AG08396 (cell line): ENCODE results near the gene MUC2.
"Not testable (repeated sequence)": the region's sequence is repeated elsewhere in the genome, so short reads cannot be mapped to it uniquely, and the experiment has no call there.

Experiments
- DNase-seq: peaks from one replicate; pipeline ENCODE4 v3.0.0; 2012; ENCODE audit warnings: low spot score, mixed read lengths

MUC2 gene

GRCh38 chr11:1106387-1106786 lies 31.7 kb downstream of the MUC2 start:
- no peak for DNase-seq

DNA sequence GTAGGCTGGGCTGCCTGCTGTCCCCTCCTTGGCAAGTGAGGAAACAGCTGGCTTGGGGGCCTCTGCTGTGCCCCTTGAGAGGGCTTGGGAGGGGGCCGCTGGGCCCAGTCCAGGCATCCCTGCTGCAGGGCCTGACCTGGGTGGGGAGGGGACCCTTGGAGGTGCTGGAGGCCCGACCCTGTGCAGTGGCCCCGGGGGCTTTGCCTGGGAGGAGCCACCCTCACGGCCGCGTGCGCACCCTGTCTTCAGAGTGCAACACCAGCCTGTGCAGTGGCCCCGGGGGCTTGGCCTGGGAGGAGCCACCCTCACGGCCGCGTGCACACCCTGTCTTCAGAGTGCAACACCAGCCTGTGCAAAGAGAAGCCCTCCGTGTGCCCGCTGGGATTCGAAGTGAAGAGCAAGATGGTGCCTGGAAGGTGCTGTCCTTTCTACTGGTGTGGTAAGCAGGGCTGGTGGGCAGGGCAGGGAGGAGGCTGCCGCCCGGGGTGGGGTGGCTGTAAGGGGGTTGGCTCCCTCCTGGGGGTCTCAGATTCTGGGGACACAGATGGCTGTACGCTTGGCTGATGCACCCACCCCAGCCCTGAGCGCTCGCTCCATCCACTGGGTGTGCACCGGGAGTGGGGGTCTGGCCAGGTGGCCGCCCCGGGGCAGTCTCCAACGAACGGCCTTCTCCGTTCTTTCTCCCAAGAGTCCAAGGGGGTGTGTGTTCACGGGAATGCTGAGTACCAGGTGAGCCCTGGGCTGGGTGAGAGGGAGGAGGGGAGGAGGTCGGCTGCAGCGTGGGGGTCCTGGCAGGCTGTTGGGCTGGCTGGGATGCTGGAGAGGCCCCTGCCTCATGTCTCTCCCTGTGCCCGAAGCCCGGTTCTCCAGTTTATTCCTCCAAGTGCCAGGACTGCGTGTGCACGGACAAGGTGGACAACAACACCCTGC lies 32.9 kb downstream of the MUC2 start:
- no peak for DNase-seq

GRCh38 chr11:1108246-1108900 lies 33.7 kb downstream of the MUC2 start:
- DNase-seq, result no peak

- no peak for DNase-seq
Measured at GRCh38 chr11:1109101-1109917, 34.6 kb downstream of the MUC2 start.

- DNase-seq, result no peak
Measured at GRCh38 chr11:1109918-1110705, 35.4 kb downstream of the MUC2 start.

- no peak for DNase-seq
Measured at GRCh38 chr11:1111545-1112212, 37.0 kb downstream of the MUC2 start.

GRCh38 chr11:1112351-1113191 lies 37.9 kb downstream of the MUC2 start:
- no peak for DNase-seq

DNA sequence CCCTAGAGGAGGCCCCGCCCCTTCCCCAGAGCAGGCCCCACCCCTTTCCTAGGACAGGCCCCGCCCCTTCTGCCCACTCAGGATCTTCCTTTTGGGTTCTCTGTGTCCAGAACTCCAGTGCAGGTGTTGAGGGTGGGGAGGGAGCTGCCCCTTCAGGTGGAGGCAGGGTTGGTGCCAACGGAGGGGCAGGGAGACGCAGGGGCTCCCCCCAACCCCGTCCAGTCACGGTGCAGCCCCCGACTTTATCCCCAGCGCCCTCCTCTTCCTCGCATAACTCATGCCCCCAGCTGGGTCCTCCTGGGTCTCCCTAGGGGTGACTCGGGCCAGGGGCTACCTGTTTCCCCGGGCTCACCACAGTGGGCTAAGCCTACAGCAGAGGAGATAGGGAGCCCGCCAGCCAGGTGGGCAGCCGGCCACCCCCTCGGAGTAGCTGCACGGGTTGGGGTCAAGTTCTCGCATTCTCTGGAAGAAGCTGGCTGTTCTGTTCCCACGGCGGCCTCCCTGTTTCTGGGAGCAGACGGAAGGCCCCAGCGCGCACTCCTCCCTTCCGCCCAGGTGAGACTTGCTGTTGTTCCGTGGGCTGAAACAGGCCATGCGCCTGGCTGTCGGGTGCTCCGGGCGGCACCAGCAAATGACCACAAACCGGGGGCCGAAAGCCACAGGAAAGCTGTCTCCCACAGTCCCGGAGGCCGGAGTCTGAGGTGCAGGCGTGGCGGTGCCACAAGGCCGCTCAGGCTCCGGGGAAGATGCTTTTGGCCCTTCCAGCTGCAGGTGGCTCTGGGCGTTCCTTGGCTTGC lies 38.9 kb downstream of the MUC2 start:
- no peak for DNase-seq

DNA sequence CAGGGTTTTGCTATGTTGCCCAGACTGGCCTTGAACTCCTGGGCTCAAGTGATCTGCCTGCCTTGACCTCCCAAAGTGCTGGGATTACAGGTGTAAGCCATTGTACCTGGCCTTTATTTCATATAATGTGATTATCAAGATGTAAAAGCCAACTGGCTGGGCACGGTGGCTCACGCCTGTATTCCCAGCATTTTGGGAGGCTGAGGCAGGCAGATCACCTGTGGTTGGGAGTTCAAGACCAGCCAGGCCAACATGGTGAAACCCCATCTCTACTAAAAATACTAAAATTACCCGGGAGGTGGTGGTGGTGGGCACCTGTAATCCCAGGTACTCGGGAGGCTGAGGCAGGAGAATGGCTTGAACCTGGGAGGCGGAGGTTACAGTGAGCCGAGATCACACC lies 40.6 kb downstream of the MUC2 start:
- DNase-seq, result not testable (repeated sequence)

GRCh38 chr11:1116104-1116503 lies 41.4 kb downstream of the MUC2 start:
- DNase-seq, result no peak

DNA sequence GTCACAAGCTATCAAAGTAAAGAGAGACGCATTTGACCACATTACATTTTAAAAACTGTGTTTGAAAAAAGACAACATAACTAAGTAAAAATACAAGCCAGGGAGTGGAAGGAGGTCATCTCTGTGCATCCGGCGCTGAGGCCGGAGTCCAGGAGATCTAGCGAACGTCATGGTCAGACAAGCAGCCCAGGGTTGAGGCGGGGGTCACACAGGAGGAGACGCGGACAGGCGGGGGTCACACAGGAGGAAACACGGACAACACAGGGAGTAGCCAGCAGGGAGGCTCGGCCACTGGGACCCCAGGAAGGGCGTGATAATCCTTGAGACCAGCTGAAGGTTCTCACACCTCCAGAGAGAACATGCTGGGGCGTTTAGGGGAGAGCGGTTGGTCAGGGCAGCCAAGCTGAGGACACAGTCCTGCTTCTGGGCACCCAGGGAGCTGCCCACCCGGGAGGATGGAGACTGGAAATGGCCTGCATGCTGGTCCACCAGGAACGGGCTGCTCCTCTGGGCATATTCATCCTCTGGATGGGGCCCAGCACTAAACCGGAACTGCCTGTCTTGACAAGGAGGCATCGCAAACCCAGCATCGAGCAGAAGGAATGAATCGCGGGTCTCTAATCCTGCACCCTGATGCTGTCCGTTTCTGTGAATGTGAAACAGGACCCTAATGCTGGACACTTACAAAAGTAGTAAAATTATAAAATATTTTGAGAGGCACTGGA lies 42.2 kb downstream of the MUC2 start:
- DNase-seq, result no peak

GRCh38 chr11:1117992-1118391 lies 43.3 kb downstream of the MUC2 start:
- no peak for DNase-seq

- DNase-seq, result no peak
Measured at GRCh38 chr11:1118755-1119603, 44.3 kb downstream of the MUC2 start.

DNA sequence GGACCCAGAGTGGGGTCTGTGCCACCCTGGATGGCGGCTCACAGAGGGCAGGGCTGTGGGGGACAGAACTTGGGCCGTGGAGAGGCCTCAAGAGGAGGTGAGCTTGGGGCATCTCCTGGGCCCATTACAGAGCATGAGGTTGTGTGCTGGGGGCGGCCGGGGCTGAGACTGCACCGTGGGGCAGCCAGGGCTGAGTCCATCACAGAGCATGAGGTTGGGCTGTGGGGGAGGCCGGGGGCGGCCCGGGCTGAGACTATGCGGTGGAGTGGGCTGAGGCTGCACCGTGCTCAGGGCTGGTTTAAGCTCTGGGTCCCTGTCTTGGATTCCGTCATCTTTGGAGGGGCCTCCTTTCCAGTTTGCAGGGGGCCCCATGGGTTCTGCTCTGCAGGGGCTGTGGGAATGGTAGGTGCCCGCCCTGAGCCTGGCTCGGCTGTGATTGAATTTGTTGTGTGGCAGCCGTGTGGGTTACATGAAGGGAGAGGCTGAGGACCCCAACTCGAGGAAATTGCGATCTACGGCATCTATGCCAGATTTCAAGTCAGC lies 45.0 kb downstream of the MUC2 start:
- no peak for DNase-seq

GRCh38 chr11:1120532-1121330 lies 46.1 kb downstream of the MUC2 start:
- no peak for DNase-seq

- DNase-seq, result no peak
Measured at GRCh38 chr11:1121331-1121812, 46.7 kb downstream of the MUC2 start.
